ENCODE measurements around the gene AKAP6. TPM values are rescaled to one million over a fixed set of nuclear protein-coding genes. Genes with fewer than 3 reads are reported as not detected.

Gene AKAP6
- total and polyA plus RNA-seq, 10 of the 15 experiments (the other 5 are each of a cell fraction or from before 2014, with no cell fraction given), result 0.35 to 5.9 (median 2.2) TPM

DNA sequence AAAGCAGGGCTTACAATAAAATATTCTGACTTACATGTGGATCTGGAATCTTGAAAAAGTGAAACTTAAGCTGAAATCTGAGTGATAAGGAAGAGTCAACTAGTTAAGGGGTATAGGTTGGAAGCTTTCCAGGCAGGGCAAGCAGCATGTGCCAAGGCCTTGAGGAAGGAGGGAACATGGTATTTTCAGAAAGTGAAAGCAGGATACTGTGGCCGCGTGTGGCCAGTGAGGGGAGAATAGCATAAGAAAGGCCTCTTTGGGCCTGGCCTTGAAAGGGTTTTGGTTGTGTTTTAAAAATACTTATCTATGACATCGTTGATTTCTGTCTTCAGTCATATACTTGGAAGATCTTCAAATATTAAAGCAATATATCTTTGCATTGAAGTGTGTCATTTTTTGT, 213.4 kb downstream of the AKAP6 start:
- no TSS peak for BruUV-seq (replicated peaks)
- TF ChIP-seq RUNX3 (IDR thresholded peaks at IDR 0.05; ENCODE audit: low read length) (peak; percentile 36; the same call in 1 of the 2 replicates), SKIL (IDR thresholded peaks at IDR 0.05; ENCODE audit: low read depth, poor library complexity, severe bottlenecking) (no peak), GATAD2B (conservative IDR thresholded peaks at IDR 0.05; ENCODE audit: low read depth) (no peak), KDM1A (IDR thresholded peaks at IDR 0.05; ENCODE audit: borderline replicate concordance) (no peak)
- Histone ChIP-seq H3K36me3 (ENCODE audit: control insufficient read depth in 2 of 2, insufficient read depth in 2 of 2, low read length in 1 of 2) (no peaks in the 10 kb centered on the region), H3K4me1 (ENCODE audit: control insufficient read depth, insufficient read depth, low read length) (no peaks in the 10 kb centered on the region), H4K20me1 (ENCODE audit: control insufficient read depth, insufficient read depth) (no peaks in the 10 kb centered on the region), H3K9ac (ENCODE audit: control insufficient read depth, insufficient read depth, low read length) (no peak overlapping the region), H3K4me2 (ENCODE audit: control insufficient read depth, insufficient read depth) (no peak overlapping the region), H3K9me3 (replicated peaks; ENCODE audit: control insufficient read depth, insufficient read depth, low read length) (no peaks in the 10 kb centered on the region), H3K27me3 (replicated peaks in 1 of 2; ENCODE audit: control insufficient read depth in 2 of 2, insufficient read depth in 2 of 2, low read length in 1 of 2) (no peaks in the 10 kb centered on the region), H3K27ac (ENCODE audit: control insufficient read depth, insufficient read depth) (no peak overlapping the region), H3K4me3 (no peak overlapping the region), H3K79me2 (ENCODE audit: control insufficient read depth, insufficient read depth, low read length) (no peaks in the 10 kb centered on the region), H2AFZ (ENCODE audit: control insufficient read depth, low read depth, low read length) (no peak overlapping the region)
- 11% methylated on average over 3 of the region's 3 CpGs for WGBS (ENCODE audit: insufficient coverage, insufficient replicate concordance, low lambda C conversion rate, missing lambda C conversion rate)
- FAIRE-seq (no peak), DNase-seq (ENCODE audit: low read depth, low spot score) (no peak), ATAC-seq (peak; percentile 48)
- in situ Hi-C loops (cut with MboI) (no loop called here), intact Hi-C loops (cut with micrococcal nuclease; ENCODE audit: unreplicated experiment) (no loop called here)
- ChIA-PET SMC1A (ENCODE audit: uncharacterized antibody, unreplicated experiment) (no interaction called here), POLR2A (no interaction called here), RAD21 (ENCODE audit: unreplicated experiment) (no interaction called here), CTCF (interaction anchor here (1.4 kb wide), 1 partner anchor 18 kb away, joined by 7 read pairs; no protein-coding TSS in a partner anchor)

DNA sequence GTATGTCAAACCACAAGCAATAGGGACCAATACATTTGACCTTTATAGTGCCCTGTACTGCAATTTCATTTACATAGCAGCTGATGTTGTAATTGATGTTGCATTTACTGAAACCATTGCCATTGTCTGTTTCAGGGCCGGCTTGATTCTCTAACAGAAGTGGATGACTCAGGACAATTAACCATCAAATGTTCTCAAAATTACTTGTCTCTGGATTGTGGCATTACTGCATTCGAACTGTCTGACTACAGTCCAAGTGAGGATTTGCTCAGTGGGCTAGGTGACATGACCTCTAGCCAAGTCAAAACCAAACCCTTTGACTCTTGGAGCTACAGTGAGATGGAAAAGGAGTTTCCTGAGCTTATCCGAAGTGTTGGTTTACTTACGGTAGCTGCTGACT, 216.0 kb downstream of the AKAP6 start:
- Histone ChIP-seq H3K79me2 (ENCODE audit: control insufficient read depth, insufficient read depth, low read length) (no peaks in the 10 kb centered on the region), H3K9ac (ENCODE audit: control insufficient read depth, insufficient read depth, low read length) (no peak overlapping the region), H3K4me2 (ENCODE audit: control insufficient read depth, insufficient read depth) (no peak overlapping the region), H3K27ac (ENCODE audit: control insufficient read depth, insufficient read depth) (no peak overlapping the region), H3K9me3 (replicated peaks; ENCODE audit: control insufficient read depth, insufficient read depth, low read length) (no peaks in the 10 kb centered on the region), H3K4me3 (no peak overlapping the region), H3K36me3 (ENCODE audit: control insufficient read depth in 2 of 2, insufficient read depth in 2 of 2, low read length in 1 of 2) (no peaks in the 10 kb centered on the region), H3K4me1 (ENCODE audit: control insufficient read depth, insufficient read depth, low read length) (no peaks in the 10 kb centered on the region), H2AFZ (ENCODE audit: control insufficient read depth, low read depth, low read length) (no peak overlapping the region), H3K27me3 (replicated peaks in 1 of 2; ENCODE audit: control insufficient read depth in 2 of 2, insufficient read depth in 2 of 2, low read length in 1 of 2) (no peaks in the 10 kb centered on the region), H4K20me1 (ENCODE audit: control insufficient read depth, insufficient read depth) (no peaks in the 10 kb centered on the region)
- DNase-seq (ENCODE audit: low read depth, low spot score) (no peak), FAIRE-seq (no peak), ATAC-seq (no peak)
- RAD21 ChIA-PET (ENCODE audit: unreplicated experiment), result no interaction called here
- in situ Hi-C loops (cut with MboI), result no loop called here
- 53% methylated on average over 4 of the region's 4 CpGs for WGBS (ENCODE audit: insufficient coverage, insufficient replicate concordance, low lambda C conversion rate, missing lambda C conversion rate)
- POLR2A ChIA-PET, result no interaction called here
- intact Hi-C loops (cut with micrococcal nuclease; ENCODE audit: unreplicated experiment), result no loop called here
- SMC1A ChIA-PET (ENCODE audit: uncharacterized antibody, unreplicated experiment), result interaction anchor here (1.0 kb wide), 1 partner anchor 15 kb away, joined by 3 read pairs; no protein-coding TSS in a partner anchor
- CTCF ChIA-PET, result interaction anchor here (0.5 to 0.6 kb wide), 2 partner anchors 24 to 396 kb away, joined by 3 read pairs; no protein-coding TSS in a partner anchor
- BruUV-seq (replicated peaks), result no TSS peak
- TF ChIP-seq, protein P1, sequence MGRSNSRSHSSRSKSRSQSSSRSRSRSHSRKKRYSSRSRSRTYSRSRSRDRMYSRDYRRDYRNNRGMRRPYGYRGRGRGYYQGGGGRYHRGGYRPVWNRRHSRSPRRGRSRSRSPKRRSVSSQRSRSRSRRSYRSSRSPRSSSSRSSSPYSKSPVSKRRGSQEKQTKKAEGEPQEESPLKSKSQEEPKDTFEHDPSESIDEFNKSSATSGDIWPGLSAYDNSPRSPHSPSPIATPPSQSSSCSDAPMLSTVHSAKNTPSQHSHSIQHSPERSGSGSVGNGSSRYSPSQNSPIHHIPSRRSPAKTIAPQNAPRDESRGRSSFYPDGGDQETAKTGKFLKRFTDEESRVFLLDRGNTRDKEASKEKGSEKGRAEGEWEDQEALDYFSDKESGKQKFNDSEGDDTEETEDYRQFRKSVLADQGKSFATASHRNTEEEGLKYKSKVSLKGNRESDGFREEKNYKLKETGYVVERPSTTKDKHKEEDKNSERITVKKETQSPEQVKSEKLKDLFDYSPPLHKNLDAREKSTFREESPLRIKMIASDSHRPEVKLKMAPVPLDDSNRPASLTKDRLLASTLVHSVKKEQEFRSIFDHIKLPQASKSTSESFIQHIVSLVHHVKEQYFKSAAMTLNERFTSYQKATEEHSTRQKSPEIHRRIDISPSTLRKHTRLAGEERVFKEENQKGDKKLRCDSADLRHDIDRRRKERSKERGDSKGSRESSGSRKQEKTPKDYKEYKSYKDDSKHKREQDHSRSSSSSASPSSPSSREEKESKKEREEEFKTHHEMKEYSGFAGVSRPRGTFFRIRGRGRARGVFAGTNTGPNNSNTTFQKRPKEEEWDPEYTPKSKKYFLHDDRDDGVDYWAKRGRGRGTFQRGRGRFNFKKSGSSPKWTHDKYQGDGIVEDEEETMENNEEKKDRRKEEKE (IDR thresholded peaks at IDR 0.05), result no peak
- TF ChIP-seq, protein P2, sequence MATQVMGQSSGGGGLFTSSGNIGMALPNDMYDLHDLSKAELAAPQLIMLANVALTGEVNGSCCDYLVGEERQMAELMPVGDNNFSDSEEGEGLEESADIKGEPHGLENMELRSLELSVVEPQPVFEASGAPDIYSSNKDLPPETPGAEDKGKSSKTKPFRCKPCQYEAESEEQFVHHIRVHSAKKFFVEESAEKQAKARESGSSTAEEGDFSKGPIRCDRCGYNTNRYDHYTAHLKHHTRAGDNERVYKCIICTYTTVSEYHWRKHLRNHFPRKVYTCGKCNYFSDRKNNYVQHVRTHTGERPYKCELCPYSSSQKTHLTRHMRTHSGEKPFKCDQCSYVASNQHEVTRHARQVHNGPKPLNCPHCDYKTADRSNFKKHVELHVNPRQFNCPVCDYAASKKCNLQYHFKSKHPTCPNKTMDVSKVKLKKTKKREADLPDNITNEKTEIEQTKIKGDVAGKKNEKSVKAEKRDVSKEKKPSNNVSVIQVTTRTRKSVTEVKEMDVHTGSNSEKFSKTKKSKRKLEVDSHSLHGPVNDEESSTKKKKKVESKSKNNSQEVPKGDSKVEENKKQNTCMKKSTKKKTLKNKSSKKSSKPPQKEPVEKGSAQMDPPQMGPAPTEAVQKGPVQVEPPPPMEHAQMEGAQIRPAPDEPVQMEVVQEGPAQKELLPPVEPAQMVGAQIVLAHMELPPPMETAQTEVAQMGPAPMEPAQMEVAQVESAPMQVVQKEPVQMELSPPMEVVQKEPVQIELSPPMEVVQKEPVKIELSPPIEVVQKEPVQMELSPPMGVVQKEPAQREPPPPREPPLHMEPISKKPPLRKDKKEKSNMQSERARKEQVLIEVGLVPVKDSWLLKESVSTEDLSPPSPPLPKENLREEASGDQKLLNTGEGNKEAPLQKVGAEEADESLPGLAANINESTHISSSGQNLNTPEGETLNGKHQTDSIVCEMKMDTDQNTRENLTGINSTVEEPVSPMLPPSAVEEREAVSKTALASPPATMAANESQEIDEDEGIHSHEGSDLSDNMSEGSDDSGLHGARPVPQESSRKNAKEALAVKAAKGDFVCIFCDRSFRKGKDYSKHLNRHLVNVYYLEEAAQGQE (IDR thresholded peaks at IDR 0.05; ENCODE audit: low read depth, low read length), result no peak
- TF ChIP-seq MEF2A (IDR thresholded peaks at IDR 0.05; ENCODE audit: insufficient read depth, low read depth, low read length) (no peak), LARP7 (IDR thresholded peaks at IDR 0.05) (no peak)
